ENCODE measurements around the gene HSDL2.
"Not testable (repeated sequence)": the region's sequence is repeated elsewhere in the genome, so short reads cannot be mapped to it uniquely, and the experiment has no call there.

The HSDL2 gene

DNA sequence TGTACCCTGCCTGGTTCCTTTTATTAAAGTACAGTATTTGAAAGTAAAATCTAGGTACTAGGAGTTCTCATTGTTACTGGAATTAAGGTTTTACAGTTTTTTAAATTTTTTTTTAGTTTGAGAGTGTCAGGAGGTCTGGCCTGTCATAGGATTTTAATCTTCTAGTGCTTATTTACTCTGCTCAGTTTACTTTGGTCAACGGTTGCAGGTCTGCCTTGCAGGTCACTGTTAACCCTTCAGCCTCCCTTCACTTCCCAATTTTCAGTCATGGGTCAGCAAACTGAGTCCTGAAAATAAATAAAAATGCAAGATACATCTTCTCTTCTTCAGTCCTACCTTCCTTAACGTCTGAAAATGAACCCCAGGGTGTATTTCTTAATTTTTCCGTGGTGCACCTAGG lies 27.7 kb upstream of the HSDL2 start:
- no peak for DNase-seq
- TF ChIP-seq POLR2A (IDR thresholded peaks at IDR 0.05; ENCODE audit: low read length) (no peak), GATA1 (IDR thresholded peaks at IDR 0.05; ENCODE audit: low read depth, low read length) (no peak)

DNA sequence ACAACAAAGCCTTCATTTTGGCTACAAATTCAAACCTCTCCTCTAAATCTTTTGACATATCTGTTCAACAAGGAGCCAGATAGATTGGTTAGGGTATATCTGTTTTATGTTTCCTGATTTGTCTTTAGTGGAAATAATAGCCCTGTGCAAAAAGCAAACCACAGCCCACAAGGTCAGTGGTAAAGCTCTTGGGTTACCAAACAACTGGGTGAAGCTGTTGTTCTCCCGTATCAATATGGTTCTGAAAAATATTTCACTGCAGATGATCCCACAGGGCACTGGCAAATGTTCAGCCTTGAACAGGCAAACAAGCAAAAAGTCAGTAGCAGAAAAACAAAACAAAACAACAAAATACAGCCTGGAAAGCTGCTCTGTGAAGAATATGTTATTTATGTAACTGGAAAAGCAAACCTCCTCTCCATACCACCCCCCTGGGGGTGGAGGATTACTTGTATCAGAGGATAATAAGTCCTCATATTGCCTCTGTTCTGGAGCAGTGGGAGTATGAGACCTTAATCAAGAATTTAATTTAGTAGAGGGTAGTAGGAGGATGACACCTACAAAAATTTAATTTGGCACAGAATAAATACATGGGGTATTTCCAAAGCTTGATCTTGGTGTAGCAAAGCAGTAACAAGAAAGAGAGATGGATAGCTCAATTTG lies 25.7 kb upstream of the HSDL2 start:
- TF ChIP-seq GATA1 (IDR thresholded peaks at IDR 0.05; ENCODE audit: low read depth, low read length): no peak
- TF ChIP-seq POLR2A (IDR thresholded peaks at IDR 0.05; ENCODE audit: low read length): no peak
- DNase-seq: no peak

DNA sequence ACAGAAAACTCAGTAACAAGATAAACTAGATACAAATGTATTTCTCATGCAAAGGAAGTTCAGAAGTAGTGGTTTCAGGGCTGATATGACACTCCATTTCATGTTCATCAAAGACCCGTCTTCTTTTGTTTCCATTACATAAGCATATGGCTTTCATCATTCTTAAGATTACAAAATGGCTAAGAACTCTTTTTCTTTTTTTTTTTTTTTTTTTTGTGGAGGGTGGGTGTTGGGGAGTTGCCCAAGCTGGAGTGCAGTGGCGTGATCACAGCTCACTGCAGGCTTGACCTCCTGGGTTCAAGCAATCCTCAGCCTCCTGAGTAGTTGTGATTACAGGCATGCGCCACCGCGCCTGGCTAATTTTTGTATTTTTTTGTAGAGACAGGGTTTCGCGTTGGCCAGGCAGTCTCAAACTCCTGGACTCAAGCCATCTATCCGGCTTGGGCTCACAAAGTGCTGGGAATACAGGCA lies 24.4 kb upstream of the HSDL2 start:
- TF ChIP-seq POLR2A (IDR thresholded peaks at IDR 0.05; ENCODE audit: low read length) (no peak), GATA1 (IDR thresholded peaks at IDR 0.05; ENCODE audit: low read depth, low read length) (no peak)
- no peak for DNase-seq

DNA sequence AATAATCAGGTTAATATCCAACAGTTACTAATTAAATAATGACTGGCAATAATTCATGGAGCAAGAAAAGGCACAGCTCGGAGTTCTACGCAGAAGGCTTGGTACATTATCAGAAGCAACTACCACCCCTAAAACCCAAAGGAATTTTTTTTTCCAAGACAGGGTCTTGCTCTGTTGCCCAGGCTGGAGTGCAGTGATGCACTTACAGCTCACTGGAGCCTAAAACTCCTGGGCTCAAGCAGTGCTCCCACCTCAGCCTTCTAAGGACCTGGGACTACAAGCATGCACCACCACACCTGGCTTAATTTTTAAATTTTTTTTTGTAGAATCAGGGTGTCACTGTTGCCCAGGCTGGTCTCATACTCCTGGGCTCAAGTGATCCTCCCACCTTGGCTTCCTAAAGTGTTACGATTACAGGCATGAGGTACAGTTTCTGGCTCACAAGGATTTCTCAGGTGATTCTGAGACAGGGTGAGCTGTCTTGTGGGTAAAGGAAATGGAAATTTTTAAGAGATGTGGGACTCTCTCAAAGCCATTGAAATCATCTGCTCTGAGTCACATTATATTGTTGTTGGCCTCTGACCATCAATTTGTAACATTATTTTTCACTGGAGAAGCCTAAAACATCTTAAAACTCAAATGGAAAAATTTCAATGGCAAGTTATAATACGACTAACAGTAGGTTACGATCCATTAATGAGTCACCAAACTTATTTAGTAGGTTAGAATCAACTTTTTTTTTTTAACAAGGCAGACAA lies 19.7 kb upstream of the HSDL2 start:
- TF ChIP-seq GATA1 (IDR thresholded peaks at IDR 0.05; ENCODE audit: low read depth, low read length) (no peak), POLR2A (IDR thresholded peaks at IDR 0.05; ENCODE audit: low read length) (no peak)
- no peak for DNase-seq

DNA sequence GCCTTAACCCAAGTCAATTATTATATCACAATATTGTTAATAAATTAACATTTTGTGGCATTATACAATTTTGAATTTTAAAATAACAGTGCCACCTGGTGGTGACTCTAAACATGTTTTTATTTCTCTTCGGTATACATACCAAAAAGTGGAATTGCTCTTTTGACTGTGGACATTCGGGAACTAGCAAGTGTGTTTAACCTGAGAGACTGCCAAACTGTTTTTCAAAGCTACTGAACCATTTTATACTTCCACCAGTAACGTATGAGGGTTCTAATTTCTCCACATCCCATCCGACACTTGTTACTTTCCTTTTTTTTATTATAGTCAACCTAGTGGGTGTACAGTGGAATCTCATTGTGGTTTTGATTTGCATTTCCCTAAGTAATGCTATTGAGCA lies 18.3 kb upstream of the HSDL2 start:
- peak; percentile 64 to 78 for DNase-seq

DNA sequence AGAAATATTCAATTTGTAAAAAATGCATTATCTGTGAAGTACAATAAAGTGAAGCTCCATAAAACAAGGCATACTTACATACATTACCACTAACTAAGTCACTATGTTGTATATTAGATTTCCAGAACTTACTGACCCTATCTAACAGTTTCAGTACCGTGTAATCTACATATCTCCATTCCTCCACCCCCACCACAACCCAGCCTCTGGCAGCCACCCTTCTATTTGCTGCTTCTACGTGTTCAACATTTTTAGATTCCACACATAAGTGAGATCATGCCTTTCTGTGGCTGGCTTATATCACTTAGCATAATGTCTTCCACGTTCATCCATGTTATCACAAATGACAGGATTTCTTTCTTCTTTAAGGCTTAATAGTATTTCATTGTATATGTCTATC lies 15.1 kb upstream of the HSDL2 start:
- TF ChIP-seq POLR2A (IDR thresholded peaks at IDR 0.05; ENCODE audit: low read length) (no peak), GATA1 (IDR thresholded peaks at IDR 0.05; ENCODE audit: low read depth, low read length) (no peak)

More for the DNA sequence above, 18.3 kb upstream of the HSDL2 start:
- no peak for TF ChIP-seq POLR2A (IDR thresholded peaks at IDR 0.05; ENCODE audit: low read length)
- no peak for TF ChIP-seq GATA1 (IDR thresholded peaks at IDR 0.05; ENCODE audit: low read depth, low read length)

DNA sequence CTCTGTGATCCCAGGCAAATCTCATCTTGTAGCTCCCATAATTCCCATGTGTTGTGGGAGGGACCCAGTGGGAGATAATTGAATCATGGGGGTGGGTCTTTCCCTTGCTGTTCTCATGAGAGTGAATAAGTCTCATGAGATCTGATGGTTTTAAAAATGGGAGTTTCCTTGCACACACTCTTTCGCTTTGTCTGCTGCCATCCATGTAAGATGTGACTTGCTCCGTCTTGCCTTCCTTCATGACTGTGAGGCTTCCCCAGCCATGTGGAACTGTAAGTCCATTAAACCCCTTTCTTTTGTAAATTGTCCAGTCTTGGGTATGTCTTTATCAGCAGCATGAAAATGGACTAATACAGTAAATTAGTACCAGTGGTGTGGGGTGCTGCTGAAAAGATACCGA lies 14.7 kb upstream of the HSDL2 start:
- peak; percentile 15 to 51 for DNase-seq

More for the DNA sequence above, 15.1 kb upstream of the HSDL2 start:
- DNase-seq: peak; percentile 22 to 54

DNA sequence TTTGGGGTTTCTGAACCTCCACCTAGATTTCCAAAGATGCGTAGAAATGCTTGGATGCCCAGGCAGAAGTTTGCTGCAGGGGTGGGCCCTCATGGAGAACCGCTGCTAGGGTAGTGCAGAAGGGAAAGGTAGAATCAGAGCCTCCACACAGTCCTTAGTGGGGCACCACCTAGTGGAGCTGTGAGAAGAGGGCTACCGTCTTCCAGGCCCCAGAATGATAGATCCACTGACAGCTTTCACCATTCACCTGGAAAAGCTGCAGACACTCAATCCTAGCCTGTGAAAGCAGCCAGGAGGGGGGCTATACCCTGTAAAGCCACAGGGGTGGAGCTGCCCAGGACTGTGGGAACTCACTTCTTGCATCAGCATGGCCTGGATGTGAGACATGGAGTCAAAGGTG lies 13.3 kb upstream of the HSDL2 start:
- no peak for TF ChIP-seq GATA1 (IDR thresholded peaks at IDR 0.05; ENCODE audit: low read depth, low read length)
- no peak for TF ChIP-seq POLR2A (IDR thresholded peaks at IDR 0.05; ENCODE audit: low read length)

DNA sequence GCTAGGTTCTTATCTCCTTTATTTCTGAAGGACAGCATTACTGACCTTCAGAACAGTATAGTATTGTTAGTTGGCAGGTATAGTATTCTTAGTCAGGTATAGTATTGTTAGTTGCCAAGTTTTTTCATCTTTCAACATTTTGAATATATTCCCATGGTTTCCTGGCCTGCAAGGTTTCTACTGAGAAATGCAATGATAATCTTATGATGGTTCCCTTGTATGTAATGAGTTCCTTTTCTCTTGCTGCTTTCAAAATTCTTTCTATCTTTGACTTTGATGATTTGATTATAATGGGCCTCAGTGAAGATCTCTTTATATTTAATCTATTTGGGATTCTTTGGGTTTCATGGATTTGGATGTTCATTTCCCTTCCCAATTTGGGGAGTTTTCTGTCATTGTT lies 12.4 kb upstream of the HSDL2 start:
- no peak for DNase-seq
- TF ChIP-seq POLR2A (IDR thresholded peaks at IDR 0.05; ENCODE audit: low read length): no peak
- no peak for TF ChIP-seq GATA1 (IDR thresholded peaks at IDR 0.05; ENCODE audit: low read depth, low read length)

More for the DNA sequence above, 13.3 kb upstream of the HSDL2 start:
- DNase-seq: no peak

DNA sequence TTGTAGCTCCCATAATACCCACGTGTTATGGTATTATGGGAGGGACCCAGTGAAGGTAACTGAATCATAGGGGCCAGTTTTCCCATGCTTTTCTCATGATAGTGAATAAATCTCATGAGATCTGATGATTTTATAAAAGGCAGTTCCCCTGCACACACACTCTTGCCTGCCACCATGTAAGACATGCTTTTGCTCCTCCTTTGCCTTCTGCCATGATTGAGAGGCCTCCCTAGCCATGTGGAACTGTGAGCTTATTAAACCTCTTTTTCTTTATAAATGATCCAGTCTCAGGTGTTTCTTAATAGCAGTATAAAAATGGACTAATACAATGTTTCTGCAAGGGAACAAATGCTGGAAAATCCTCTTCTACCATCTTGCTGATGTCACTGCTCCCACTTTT lies 10.1 kb upstream of the HSDL2 start:
- DNase-seq: no peak
- no peak for TF ChIP-seq GATA1 (IDR thresholded peaks at IDR 0.05; ENCODE audit: low read depth, low read length)
- TF ChIP-seq POLR2A (IDR thresholded peaks at IDR 0.05; ENCODE audit: low read length): no peak

DNA sequence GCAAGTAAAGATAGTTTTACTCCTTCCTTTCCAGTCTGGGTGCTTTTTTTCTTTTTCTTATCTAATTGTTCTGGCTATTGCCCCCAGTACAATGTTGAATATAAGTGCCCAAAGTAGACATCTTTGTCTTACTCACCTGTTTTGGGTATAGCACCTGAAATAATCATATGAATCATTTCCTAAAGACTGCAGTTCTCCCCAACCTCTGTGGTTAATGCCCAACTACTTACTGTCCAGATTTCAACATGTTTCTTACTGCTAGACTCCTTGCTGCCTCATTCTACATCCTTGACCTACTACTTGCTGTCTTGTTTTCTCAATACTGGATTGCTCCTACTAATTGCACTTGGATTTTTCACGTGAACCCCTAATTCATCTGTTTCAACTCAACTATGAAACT lies 8.8 kb upstream of the HSDL2 start:
- TF ChIP-seq POLR2A (IDR thresholded peaks at IDR 0.05; ENCODE audit: low read length) (no peak), GATA1 (IDR thresholded peaks at IDR 0.05; ENCODE audit: low read depth, low read length) (no peak)

DNA sequence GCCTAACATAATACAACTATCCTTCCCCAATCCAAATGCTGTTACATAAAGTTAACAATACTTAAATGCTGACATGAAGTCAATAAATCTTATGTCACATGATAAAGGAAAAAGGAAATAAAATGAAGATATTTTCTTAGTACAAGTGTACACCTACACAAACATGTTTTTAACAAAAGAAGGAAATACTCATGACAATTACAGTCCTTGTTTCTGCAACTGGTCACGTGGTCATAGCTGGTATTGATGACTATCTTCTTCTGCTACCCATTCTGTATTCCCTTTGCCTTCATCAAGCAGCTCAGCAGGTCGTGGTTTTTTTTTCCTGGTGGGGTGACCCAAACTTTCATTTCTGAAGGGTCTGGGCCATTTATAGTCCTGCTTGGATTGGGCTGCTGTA lies 6.2 kb upstream of the HSDL2 start:
- not testable (repeated sequence) for DNase-seq

More for the DNA sequence above, 8.8 kb upstream of the HSDL2 start:
- no peak for DNase-seq

DNA sequence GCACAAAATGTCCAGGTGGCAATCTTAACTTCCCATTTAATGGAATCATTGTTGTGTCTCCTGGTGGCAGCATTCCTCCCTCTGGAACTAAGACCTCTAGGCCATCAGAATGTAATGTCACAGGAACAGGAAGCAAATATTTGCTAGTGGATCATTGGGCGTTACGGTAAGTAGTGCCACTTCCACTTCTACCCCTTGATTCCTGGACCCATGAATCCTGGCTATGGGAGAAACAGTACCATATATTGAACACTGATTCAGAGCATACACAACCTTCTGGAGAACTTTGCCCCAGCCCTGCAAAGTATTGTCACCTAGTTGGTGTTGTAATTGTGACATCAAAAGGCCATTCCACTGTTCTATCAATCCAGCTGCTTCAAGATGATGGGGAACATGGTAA lies 5.7 kb upstream of the HSDL2 start:
- not testable (repeated sequence) for DNase-seq

DNA sequence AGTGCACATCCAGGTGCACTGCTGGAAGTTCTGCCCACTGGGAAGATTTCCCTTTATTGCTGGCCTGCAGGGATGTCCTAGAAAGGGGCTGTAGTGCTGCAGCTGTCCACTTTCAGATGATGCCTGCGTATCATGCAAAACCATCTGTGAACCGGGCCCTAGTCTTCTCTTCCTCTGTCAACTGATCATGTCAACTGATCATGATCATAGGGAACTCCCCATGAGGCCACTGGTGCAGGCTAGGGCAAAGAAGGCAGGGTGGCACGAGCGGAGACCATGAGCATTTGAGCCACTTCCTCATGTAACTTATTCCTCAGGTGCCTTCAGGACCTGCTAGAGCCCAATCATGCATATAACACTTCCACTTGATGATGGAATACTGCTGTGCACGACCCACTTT lies 4.5 kb upstream of the HSDL2 start:
- peak in 1 of 2 experiments; percentile 11 for DNase-seq
- TF ChIP-seq POLR2A (IDR thresholded peaks at IDR 0.05; ENCODE audit: low read length) (no peak), GATA1 (IDR thresholded peaks at IDR 0.05; ENCODE audit: low read depth, low read length) (no peak)

DNA sequence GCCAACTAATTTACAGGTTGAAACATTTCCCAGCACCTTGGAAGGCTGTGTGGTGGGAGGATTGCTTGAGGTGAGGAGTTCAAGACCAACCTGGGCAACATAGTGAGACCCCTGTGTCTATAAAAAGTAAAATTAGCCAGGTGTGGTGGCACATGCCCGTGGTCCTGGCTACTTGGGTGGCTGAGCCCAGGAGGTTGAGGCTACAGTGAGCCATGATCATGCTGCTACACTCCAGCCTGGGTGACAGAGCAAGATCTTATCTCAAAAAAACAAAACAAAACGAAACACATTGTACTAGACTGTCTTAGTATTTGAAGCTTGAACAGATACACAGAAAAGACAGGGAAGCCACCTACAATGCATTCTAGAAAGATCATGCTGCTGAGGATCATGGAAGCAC lies 2.8 kb upstream of the HSDL2 start:
- peak; percentile 60 for TF ChIP-seq POLR2A (IDR thresholded peaks at IDR 0.05; ENCODE audit: low read length)
- no peak for TF ChIP-seq GATA1 (IDR thresholded peaks at IDR 0.05; ENCODE audit: low read depth, low read length)
- peak; percentile 63 to 77 for DNase-seq
